T-helper 2 cell (primary cell): ENCODE measurements around the gene CHST11.

ENCODE experiments used
- DNase-seq, 5 experiments: peaks; one replicate each; pipeline versions ENCODE4 v3.0.0 to v3.0.0-alpha.2; 2012 to 2022

The CHST11 gene

GRCh38 chr12:104460973-104461698 is 4.4 kb downstream of the CHST11 start:
- peak in 2 of 5 experiments; percentile 32 to 42 for DNase-seq

GRCh38 chr12:104462325-104462724 is 5.6 kb downstream of the CHST11 start:
- DNase-seq, result peak in 1 of 5 experiments; percentile 55

- DNase-seq, result peak in 4 of 5 experiments; percentile 15 to 92 (median 58)
Measured at GRCh38 chr12:104462931-104463339, 6.2 kb downstream of the CHST11 start.

- DNase-seq, result no peak
Measured at GRCh38 chr12:104463368-104463767, 6.6 kb downstream of the CHST11 start.

GRCh38 chr12:104464899-104465298 is 8.2 kb downstream of the CHST11 start:
- DNase-seq, result no peak

GRCh38 chr12:104466709-104467345 is 10.1 kb downstream of the CHST11 start:
- no peak for DNase-seq

- peak in 1 of 5 experiments; percentile 73 for DNase-seq
Measured at GRCh38 chr12:104467346-104467837, 10.6 kb downstream of the CHST11 start.

- DNase-seq, result no peak
Measured at GRCh38 chr12:104468371-104468770, 11.6 kb downstream of the CHST11 start.

- no peak for DNase-seq
Measured at GRCh38 chr12:104469066-104469465, 12.3 kb downstream of the CHST11 start.

- DNase-seq, result no peak
Measured at GRCh38 chr12:104469523-104469922, 12.8 kb downstream of the CHST11 start.

GRCh38 chr12:104470521-104470920 is 13.8 kb downstream of the CHST11 start:
- DNase-seq, result no peak

GRCh38 chr12:104471336-104471735 is 14.6 kb downstream of the CHST11 start:
- DNase-seq, result no peak

- DNase-seq, result no peak
Measured at GRCh38 chr12:104472748-104473147, 16.0 kb downstream of the CHST11 start.

- no peak for DNase-seq
Measured at GRCh38 chr12:104473374-104473983, 16.7 kb downstream of the CHST11 start.

- DNase-seq, result no peak
Measured at GRCh38 chr12:104475271-104475670, 18.5 kb downstream of the CHST11 start.

- DNase-seq, result peak in 1 of 5 experiments; percentile 68
Measured at GRCh38 chr12:104477510-104478390, 21.0 kb downstream of the CHST11 start.

- DNase-seq, result peak in 2 of 5 experiments; percentile 64 to 93
Measured at GRCh38 chr12:104478396-104479122, 21.8 kb downstream of the CHST11 start.

GRCh38 chr12:104479123-104479662 is 22.4 kb downstream of the CHST11 start:
- DNase-seq, result no peak

- no peak for DNase-seq
Measured at GRCh38 chr12:104480012-104480411, 23.3 kb downstream of the CHST11 start.

- DNase-seq, result no peak
Measured at GRCh38 chr12:104480826-104481440, 24.2 kb downstream of the CHST11 start.

- peak in 1 of 5 experiments; percentile 36 for DNase-seq
Measured at GRCh38 chr12:104482113-104482512, 25.4 kb downstream of the CHST11 start.
